ENCODE measurements around the gene PDE4D.

PDE4D gene

DNA sequence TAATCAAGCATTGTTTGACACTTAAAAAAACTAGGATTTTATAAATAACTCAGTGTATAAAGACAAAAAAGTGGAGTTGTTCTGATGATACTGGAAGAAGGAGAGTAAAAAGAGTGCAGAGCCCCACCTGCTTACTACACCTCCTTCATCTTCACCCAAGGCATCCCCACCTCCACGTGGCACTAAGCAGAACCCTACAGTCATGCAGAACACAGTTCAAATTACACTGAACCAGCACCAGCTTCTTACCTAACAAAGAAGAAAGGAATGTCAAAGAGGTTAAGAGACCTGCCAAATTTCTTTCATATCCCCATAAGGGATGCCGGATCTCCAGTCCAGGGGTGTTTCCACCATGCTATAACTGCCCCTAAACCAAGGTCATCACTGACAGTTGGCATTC, 55.5 kb downstream of the PDE4D start:
- Histone ChIP-seq H3K4me3 (ENCODE audit: low read length) (no peak overlapping the region), H3F3A (ENCODE audit: insufficient read depth, low read length) (no peaks in the 10 kb centered on the region)

DNA sequence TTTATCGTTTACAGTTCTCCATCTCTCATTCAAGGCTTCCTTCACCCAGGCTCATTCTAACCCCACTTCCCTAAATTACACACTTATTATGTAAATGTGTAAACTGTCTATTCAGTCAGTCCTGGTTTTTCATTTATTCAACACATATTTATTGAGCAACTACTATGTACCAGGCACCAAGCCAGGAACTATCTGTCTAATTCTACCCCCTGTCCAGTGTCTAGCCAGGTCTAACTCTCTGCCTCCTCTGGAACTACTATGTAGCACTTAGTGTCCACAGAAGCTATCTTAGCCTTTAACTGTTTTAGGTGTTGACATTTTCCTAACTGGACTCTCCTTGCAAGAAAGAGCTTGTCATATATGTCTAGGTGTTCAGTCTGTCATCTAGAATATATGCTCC, 56.5 kb downstream of the PDE4D start:
- Histone ChIP-seq H3K36me3 (replicated peaks; ENCODE audit: insufficient read depth, low read length) (no peaks in the 10 kb centered on the region), H3K79me2 (ENCODE audit: low read length) (no peaks in the 10 kb centered on the region), H3K4me1 (ENCODE audit: low read length) (no peaks in the 10 kb centered on the region), H3K4me2 (ENCODE audit: low read depth, low read length) (no peak overlapping the region), H3K27ac (ENCODE audit: low read length) (no peak overlapping the region), H3K9me2 (replicated peaks; ENCODE audit: insufficient read depth, low read length) (no peaks in the 10 kb centered on the region), H3K27me3 (replicated peaks; ENCODE audit: insufficient read depth, low read length) (no peaks in the 10 kb centered on the region), H3F3A (ENCODE audit: insufficient read depth, low read length) (0 out of 2 replicates have a peak, but pooled peaks cover under 1% of the 10 kb centered on the region), H3K9me3 (replicated peaks; ENCODE audit: insufficient read depth, low read length) (no peaks in the 10 kb centered on the region), H3K4me3 (ENCODE audit: low read length) (no peak overlapping the region), H4K20me1 (ENCODE audit: insufficient read depth, low read length) (no peaks in the 10 kb centered on the region), H3K9ac (ENCODE audit: low read length) (no peak overlapping the region), H2AFZ (ENCODE audit: low read length) (no peak overlapping the region)
- DNase-seq: no peak
- TF ChIP-seq EZH2phosphoT487 (IDR thresholded peaks at IDR 0.05; ENCODE audit: low read length): no peak
- TF ChIP-seq, protein P1, sequence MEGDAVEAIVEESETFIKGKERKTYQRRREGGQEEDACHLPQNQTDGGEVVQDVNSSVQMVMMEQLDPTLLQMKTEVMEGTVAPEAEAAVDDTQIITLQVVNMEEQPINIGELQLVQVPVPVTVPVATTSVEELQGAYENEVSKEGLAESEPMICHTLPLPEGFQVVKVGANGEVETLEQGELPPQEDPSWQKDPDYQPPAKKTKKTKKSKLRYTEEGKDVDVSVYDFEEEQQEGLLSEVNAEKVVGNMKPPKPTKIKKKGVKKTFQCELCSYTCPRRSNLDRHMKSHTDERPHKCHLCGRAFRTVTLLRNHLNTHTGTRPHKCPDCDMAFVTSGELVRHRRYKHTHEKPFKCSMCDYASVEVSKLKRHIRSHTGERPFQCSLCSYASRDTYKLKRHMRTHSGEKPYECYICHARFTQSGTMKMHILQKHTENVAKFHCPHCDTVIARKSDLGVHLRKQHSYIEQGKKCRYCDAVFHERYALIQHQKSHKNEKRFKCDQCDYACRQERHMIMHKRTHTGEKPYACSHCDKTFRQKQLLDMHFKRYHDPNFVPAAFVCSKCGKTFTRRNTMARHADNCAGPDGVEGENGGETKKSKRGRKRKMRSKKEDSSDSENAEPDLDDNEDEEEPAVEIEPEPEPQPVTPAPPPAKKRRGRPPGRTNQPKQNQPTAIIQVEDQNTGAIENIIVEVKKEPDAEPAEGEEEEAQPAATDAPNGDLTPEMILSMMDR (IDR thresholded peaks at IDR 0.05; ENCODE audit: low read length): no peak
- TF ChIP-seq EZH2 (optimal IDR thresholded peaks at IDR 0.05; ENCODE audit: low read depth, low read length): no peak

More for the DNA sequence above, 55.5 kb downstream of the PDE4D start:
- H3K79me2 ChIP-seq (ENCODE audit: low read length): no peaks in the 10 kb centered on the region
- H2AFZ ChIP-seq (ENCODE audit: low read length): no peak overlapping the region
- TF ChIP-seq, protein P1 (IDR thresholded peaks at IDR 0.05; ENCODE audit: low read length): no peak
- TF ChIP-seq EZH2 (optimal IDR thresholded peaks at IDR 0.05; ENCODE audit: low read depth, low read length) (no peak), EZH2phosphoT487 (IDR thresholded peaks at IDR 0.05; ENCODE audit: low read length) (no peak)
- no peaks in the 10 kb centered on the region for H3K4me1 ChIP-seq (ENCODE audit: low read length)
- no peaks in the 10 kb centered on the region for H3K9me2 ChIP-seq (replicated peaks; ENCODE audit: insufficient read depth, low read length)
- H3K9ac ChIP-seq (ENCODE audit: low read length): no peak overlapping the region
- H4K20me1 ChIP-seq (ENCODE audit: insufficient read depth, low read length): no peaks in the 10 kb centered on the region
- no peak for DNase-seq
- H3K9me3 ChIP-seq (replicated peaks; ENCODE audit: insufficient read depth, low read length): no peaks in the 10 kb centered on the region
- no peak overlapping the region for H3K4me2 ChIP-seq (ENCODE audit: low read depth, low read length)
- no peaks in the 10 kb centered on the region for H3K36me3 ChIP-seq (replicated peaks; ENCODE audit: insufficient read depth, low read length)
- no peaks in the 10 kb centered on the region for H3K27me3 ChIP-seq (replicated peaks; ENCODE audit: insufficient read depth, low read length)
- no peak overlapping the region for H3K27ac ChIP-seq (ENCODE audit: low read length)

DNA sequence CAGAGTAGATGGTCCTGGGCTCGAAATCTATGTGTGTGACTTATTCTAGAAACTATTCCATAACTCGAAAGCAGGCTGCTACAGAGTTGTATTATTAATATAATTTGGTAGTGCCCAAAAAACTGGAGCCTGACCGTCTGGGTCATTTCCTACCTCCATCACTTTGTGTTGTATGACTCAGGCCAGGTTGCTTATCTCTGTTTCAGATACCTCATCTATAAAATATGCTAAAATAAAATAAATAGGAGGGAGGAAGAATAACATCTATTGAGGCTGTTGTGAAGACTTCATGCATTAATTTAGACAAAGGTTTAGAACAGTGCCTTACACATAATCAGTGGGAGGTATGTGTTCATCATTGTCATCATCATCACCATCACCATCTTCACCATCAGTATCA, 57.7 kb downstream of the PDE4D start:
- TF ChIP-seq EZH2 (optimal IDR thresholded peaks at IDR 0.05; ENCODE audit: low read depth, low read length) (no peak), EZH2phosphoT487 (IDR thresholded peaks at IDR 0.05; ENCODE audit: low read length) (no peak)
- TF ChIP-seq, protein P1 (IDR thresholded peaks at IDR 0.05; ENCODE audit: low read length): no peak

More for the DNA sequence above, 57.7 kb downstream of the PDE4D start:
- H3K27ac ChIP-seq (ENCODE audit: low read length): no peak overlapping the region
- H3K4me3 ChIP-seq (ENCODE audit: low read length): no peak overlapping the region
- DNase-seq: no peak
- no peaks in the 10 kb centered on the region for H3K9me3 ChIP-seq (replicated peaks; ENCODE audit: insufficient read depth, low read length)
- no peaks in the 10 kb centered on the region; the same call in 1 of the 2 replicates for H3K4me1 ChIP-seq (ENCODE audit: low read length)
- no peaks in the 10 kb centered on the region for H3K9me2 ChIP-seq (replicated peaks; ENCODE audit: insufficient read depth, low read length)
- H3K36me3 ChIP-seq (replicated peaks; ENCODE audit: insufficient read depth, low read length): no peaks in the 10 kb centered on the region
- no peak overlapping the region for H2AFZ ChIP-seq (ENCODE audit: low read length)
- H3K9ac ChIP-seq (ENCODE audit: low read length): no peak overlapping the region
- H3F3A ChIP-seq (ENCODE audit: insufficient read depth, low read length): 0 out of 2 replicates have a peak, but pooled peaks cover 7% of the 10 kb centered on the region
- no peak overlapping the region for H3K4me2 ChIP-seq (ENCODE audit: low read depth, low read length)
- no peaks in the 10 kb centered on the region for H3K79me2 ChIP-seq (ENCODE audit: low read length)
- no peaks in the 10 kb centered on the region for H3K27me3 ChIP-seq (replicated peaks; ENCODE audit: insufficient read depth, low read length)
- no peaks in the 10 kb centered on the region for H4K20me1 ChIP-seq (ENCODE audit: insufficient read depth, low read length)

All from MM.1S (cell line).